Endothelial cell of umbilical vein (primary cell): Measurements from ENCODE around the gene QARS1. TPM values are rescaled to one million over a fixed set of nuclear protein-coding genes. Genes with fewer than 3 reads are reported as not detected.

Experiments used
- BruUV-seq: library from RNA; stranded (reverse); fragments of 400-500 nt; replicated peaks from 2 replicates; lab custom pipeline; 2021; lab: Mats Ljungman, UMichigan
- CTCF ChIA-PET: fragments of 300-600, 350-600 bp; sonication (Branson Sonifier 250); formaldehyde crosslinking; loops from one replicate; lab custom pipeline; 2021; ENCODE audit warnings: antibody characterized with exemption, inconsistent platforms; lab: Charles Lee
- POLR2A ChIA-PET: fragments of 300-600, 350-600 bp; sonication (Branson Sonifier 250); formaldehyde crosslinking; loops from one replicate; lab custom pipeline; 2021; ENCODE audit warnings: antibody characterized with exemption, inconsistent platforms; lab: Charles Lee
- DNase-seq: peaks from one replicate; pipeline ENCODE4 v3.0.0-alpha.2; 2011; ENCODE audit warnings: low read depth, low spot score
- FAIRE-seq: peaks from 2 replicates; lab custom pipeline; 2011; peaks lifted over from hg19 to GRCh38; lab: Jason Lieb, UNC
- H2AFZ ChIP-seq: 2 replicates; pipeline ENCODE4 v1.6.0; 2012; ENCODE audit warnings: low read depth, low read length, control low read depth, inconsistent platforms
- H3K27ac ChIP-seq: 2 replicates; pipeline ENCODE4 v1.5.1; 2011; ENCODE audit warnings: low read depth, mild to moderate bottlenecking, control low read depth, low read length, moderate library complexity; ENCODE audit not compliant: insufficient read depth
- H3K27me3 ChIP-seq, 2 experiments: 2 replicates each; pipeline versions ENCODE4 v1.6.0 to v1.6.1; 2011; ENCODE audit warnings: low read length in 2 of 2, mixed read lengths in 1 of 2; ENCODE audit not compliant: control insufficient read depth in 2 of 2, insufficient read depth in 2 of 2
- H3K36me3 ChIP-seq, 2 experiments: 2 replicates in 1 of 2; 3 replicates in 1 of 2; pipeline ENCODE4 v1.5.1; 2011; ENCODE audit warnings: low read length in 2 of 2, mild to moderate bottlenecking in 1 of 2, moderate library complexity in 1 of 2; ENCODE audit not compliant: control insufficient read depth in 2 of 2, insufficient read depth in 2 of 2; ENCODE audit errors: extremely low read depth in 1 of 2
- H3K4me1 ChIP-seq: 3 replicates; pipeline ENCODE4 v1.5.1; 2011; ENCODE audit warnings: mild to moderate bottlenecking, low read length; ENCODE audit not compliant: control insufficient read depth, insufficient read depth; ENCODE audit errors: extremely low read depth
- H3K4me2 ChIP-seq: 2 replicates; pipeline ENCODE4 v1.6.1; 2011; ENCODE audit warnings: low read length, control low read depth, mixed read lengths; ENCODE audit not compliant: insufficient read depth
- H3K4me3 ChIP-seq, 3 experiments: fragments of 200-600 bp in 1 of 3; sonication (generic), shearing (Covaris generic) in 1 of 3; replicated peaks in 1 of 3; 2 replicates each; pipeline ENCODE4 v1.5.1; 2011 to 2016; ENCODE audit warnings: control low read depth in 3 of 3, low read length in 3 of 3, mild to moderate bottlenecking in 2 of 3, inconsistent platforms in 1 of 3, low read depth in 1 of 3, moderate library complexity in 1 of 3; ENCODE audit not compliant: insufficient read depth in 1 of 3
- H3K79me2 ChIP-seq: 2 replicates; pipeline ENCODE4 v1.6.0; 2012; ENCODE audit warnings: low read length, inconsistent platforms; ENCODE audit not compliant: control insufficient read depth, insufficient read depth
- H3K9ac ChIP-seq: replicated peaks from 2 replicates; pipeline ENCODE3; 2011; ENCODE audit warnings: low read length, control low read depth; ENCODE audit not compliant: insufficient read depth; ENCODE audit errors: extremely low read depth
- H3K9me1 ChIP-seq: replicated peaks from 3 replicates; pipeline ENCODE4 v1.6.0; 2011; ENCODE audit warnings: mild to moderate bottlenecking, low read length; ENCODE audit not compliant: control insufficient read depth, insufficient read depth; ENCODE audit errors: extremely low read depth
- H3K9me3 ChIP-seq: replicated peaks from 2 replicates; pipeline ENCODE4 v1.5.1; 2012; ENCODE audit warnings: low read length, inconsistent platforms; ENCODE audit not compliant: control insufficient read depth, insufficient read depth
- H4K20me1 ChIP-seq: replicated peaks from 2 replicates; pipeline ENCODE3; 2011; ENCODE audit warnings: mild to moderate bottlenecking, low read length; ENCODE audit not compliant: control insufficient read depth, insufficient read depth; ENCODE audit errors: extremely low read depth
- CTCF ChIP-seq, 2 donors: IDR thresholded peaks; 1 replicate in 1 of 2; 2 replicates in 1 of 2; pipeline ENCODE4 v1.5.1; 2011; ENCODE audit warnings: low read length in 2 of 2, mild to moderate bottlenecking in 2 of 2, moderate library complexity in 2 of 2, control low read depth in 1 of 2, inconsistent platforms in 1 of 2, low read depth in 1 of 2; ENCODE audit not compliant: insufficient read depth in 1 of 2; ENCODE audit errors: extremely low read depth in 1 of 2
- EZH2 ChIP-seq: IDR thresholded peaks from 2 replicates; pipeline ENCODE4 v1.6.1; 2012; ENCODE audit warnings: borderline replicate concordance, low read depth, mild to moderate bottlenecking, moderate library complexity, low read length, inconsistent platforms; ENCODE audit not compliant: severe bottlenecking
- FOS ChIP-seq: IDR thresholded peaks from 2 replicates; pipeline ENCODE4 v1.6.1; 2011; ENCODE audit warnings: mild to moderate bottlenecking, low read length, moderate library complexity, borderline replicate concordance; ENCODE audit not compliant: insufficient read depth
- GATA2 ChIP-seq: IDR thresholded peaks from 2 replicates; pipeline ENCODE4 v1.7.0; 2011; ENCODE audit warnings: low read depth, mild to moderate bottlenecking, moderate library complexity, mixed read lengths, low read length; ENCODE audit not compliant: insufficient read length, insufficient read depth
- JUN ChIP-seq: IDR thresholded peaks from 2 replicates; pipeline ENCODE4 v1.6.1; 2011; ENCODE audit warnings: borderline replicate concordance, low read depth; ENCODE audit not compliant: insufficient read length, insufficient read depth
- MAX ChIP-seq: IDR thresholded peaks from 2 replicates; pipeline ENCODE4 v1.6.1; 2011; ENCODE audit not compliant: insufficient read depth, insufficient read length
- MYC ChIP-seq: IDR thresholded peaks from one replicate; pipeline ENCODE4 v1.6.1; 2011; ENCODE audit warnings: mild to moderate bottlenecking, low read depth, low read length
- POLR2A ChIP-seq: IDR thresholded peaks from 2 replicates; pipeline ENCODE4 v1.6.1; 2012; ENCODE audit warnings: low read depth, mild to moderate bottlenecking, control low read depth, low read length
- POLR2AphosphoS5 ChIP-seq: IDR thresholded peaks from 2 replicates; pipeline ENCODE4 v1.6.1; 2012; ENCODE audit warnings: low read depth, mild to moderate bottlenecking, control low read depth, low read length, moderate library complexity; ENCODE audit not compliant: insufficient read depth
- dilution Hi-C: fragments of 300-500 bp; cut with MboI; formaldehyde crosslinking; loops from one replicate; pipeline ENCODE4 v1.15.0; 2019; ENCODE audit warnings: low sequenced_read_pairs; ENCODE audit not compliant: extremely low pct_ligation_motif_present
- intact Hi-C: fragments of 100-400 bp; cut with micrococcal nuclease; formaldehyde crosslinking; loops from one replicate; pipeline ENCODE4 v1.10.0; 2022
- polyA plus RNA-seq, 4 experiments: library from polyadenylated mRNA; depleted of rRNA in 3 of 4; stranded (reverse) in 3 of 4; unstranded in 1 of 4; fragments of >200 nt; gene quantifications; 2 replicates each; pipeline versions ENCODE4 v1.2.1 to v1.2.3, GENCODE V29; 2011 to 2012; ENCODE audit warnings: missing spikeins in 1 of 4
- total RNA-seq: library from RNA; stranded (reverse); gene quantifications from 2 replicates; pipeline ENCODE4 v1.2.3, GENCODE V29; 2021

The QARS1 gene
- total and polyA plus RNA-seq, 2 donors (not counting 3 experiments of a cell fraction or from before 2014, with no cell fraction given), result 285 to 477 TPM

- dilution Hi-C loops, result no loop called here
- no peak overlapping the region for H3K4me3 ChIP-seq
- no peaks in the 10 kb centered on the region for H3K27me3 ChIP-seq
- H3K9me3 ChIP-seq, result no peaks in the 10 kb centered on the region
- H3K36me3 ChIP-seq, result peaks cover 12 to 48% of the 10 kb centered on the region in 2 experiments
- H3K4me1 ChIP-seq, result peaks cover 8% of the 10 kb centered on the region
- H3K9ac ChIP-seq, result no peak overlapping the region
- intact Hi-C loops, result no loop called here
- BruUV-seq, result no TSS peak
- H3K9me1 ChIP-seq, result no peaks in the 10 kb centered on the region
- H3K79me2 ChIP-seq, result peaks cover 8% of the 10 kb centered on the region
- no peak overlapping the region for H2AFZ ChIP-seq
- no peak for FAIRE-seq
- H3K27ac ChIP-seq, result no peak overlapping the region
- no peak overlapping the region for H3K4me2 ChIP-seq
- H4K20me1 ChIP-seq, result no peaks in the 10 kb centered on the region
- POLR2A ChIA-PET, result no interaction called here
- CTCF ChIA-PET, result no interaction called here
- TF ChIP-seq JUN (no peak), POLR2AphosphoS5 (no peak), MYC (no peak), GATA2 (no peak), EZH2 (no peak), FOS (no peak), POLR2A (no peak), MAX (no peak), CTCF (IDR thresholded peaks at IDR 0.05; ENCODE audit: extremely low read depth in 1 of 2, insufficient read depth in 1 of 2, low read depth in 1 of 2, low read length in 2 of 2) (no peak)
- no peak for DNase-seq
Measured at GRCh38 chr3:49100046-49100615, 4.4 kb downstream of the QARS1 start.
